WTC11 (cell line): ENCODE data around the gene MYLK4. TPM values are rescaled to one million over a fixed set of nuclear protein-coding genes. Genes with fewer than 3 reads are reported as not detected.
A peak's percentile ranks its signal among the peaks of the same experiment; 100 is the strongest.

Experiments used
- ATAC-seq: fragments of 200-7000 bp; cut with Tn5 transposase; 2 replicates; pipeline ENCODE4 v1.10.0; 2021; ENCODE audit warnings: mild to moderate bottlenecking, moderate library complexity
- CTCF ChIA-PET: fragments of 300-600 bp; sonication (Branson Sonifier 250); formaldehyde crosslinking; loops from one replicate; lab custom pipeline; 2021; ENCODE audit warnings: antibody characterized with exemption; lab: Charles Lee
- POLR2A ChIA-PET: fragments of 350-600 bp; sonication (Branson Sonifier 250); formaldehyde crosslinking; loops from one replicate; lab custom pipeline; 2021; ENCODE audit warnings: antibody characterized with exemption; lab: Charles Lee
- DNase-seq: peaks from one replicate; pipeline ENCODE4 v3.0.0; 2021; ENCODE audit warnings: low spot score
- H3K27ac Mint-ChIP-seq: 2 replicates; pipeline ENCODE4 v1.8.0; 2021; ENCODE audit warnings: mixed read lengths
- H3K27me3 Mint-ChIP-seq: 2 replicates; pipeline ENCODE4 v1.8.0; 2021; ENCODE audit warnings: low read depth, mild to moderate bottlenecking, moderate library complexity, mixed read lengths
- H3K36me3 Mint-ChIP-seq: 2 replicates; pipeline ENCODE4 v1.8.0; 2021; ENCODE audit warnings: mixed read lengths
- H3K4me1 Mint-ChIP-seq: 2 replicates; pipeline ENCODE4 v1.8.0; 2022; ENCODE audit warnings: mixed read lengths
- H3K4me3 Mint-ChIP-seq: 2 replicates; pipeline ENCODE4 v1.8.0; 2021; ENCODE audit warnings: mild to moderate bottlenecking, moderate library complexity, mixed read lengths
- H3K9me3 Mint-ChIP-seq: 2 replicates; pipeline ENCODE4 v1.8.0; 2021; ENCODE audit warnings: mixed read lengths
- CREM ChIP-seq: sonication (generic); formaldehyde crosslinking; IDR thresholded peaks from 2 replicates; pipeline ENCODE4 v1.8.1; 2022; ENCODE audit warnings: mild to moderate bottlenecking, missing genetic modification reagents, moderate library complexity
- ELF4 ChIP-seq: sonication (generic); formaldehyde crosslinking; IDR thresholded peaks from 2 replicates; pipeline ENCODE4 v1.8.1; 2022; ENCODE audit warnings: low read depth, mild to moderate bottlenecking, moderate library complexity, missing genetic modification reagents
- ETV6 ChIP-seq: sonication (generic); formaldehyde crosslinking; IDR thresholded peaks from 2 replicates; pipeline ENCODE4 v1.8.1; 2022; ENCODE audit warnings: mild to moderate bottlenecking, missing genetic modification reagents
- GRHL2 ChIP-seq: fragments of 250-450 bp; sonication (Bioruptor Pico); IDR thresholded peaks from 2 replicates; pipeline ENCODE4 v1.8.0; 2022; ENCODE audit warnings: mild to moderate bottlenecking, moderate library complexity; ENCODE audit not compliant: insufficient replicate concordance, severe bottlenecking
- HMGA2 ChIP-seq: fragments of 250-450 bp; sonication (Bioruptor Pico); IDR thresholded peaks from 2 replicates; pipeline ENCODE4 v1.4.0; 2021; ENCODE audit warnings: mild to moderate bottlenecking, moderate library complexity
- KAT7 ChIP-seq: sonication (generic); formaldehyde crosslinking; IDR thresholded peaks from 2 replicates; pipeline ENCODE4 v1.8.1; 2023; ENCODE audit warnings: missing genetic modification reagents, mild to moderate bottlenecking, borderline replicate concordance
- NR3C1 ChIP-seq: sonication (generic); formaldehyde crosslinking; conservative IDR thresholded peaks from 2 replicates; pipeline ENCODE4 v1.8.1; 2023; ENCODE audit warnings: low read depth, mild to moderate bottlenecking, missing genetic modification reagents
- OVOL2 ChIP-seq: fragments of 250-450 bp; sonication (Bioruptor Pico); IDR thresholded peaks from 2 replicates; pipeline ENCODE4 v1.9.0; 2021; ENCODE audit warnings: mild to moderate bottlenecking, borderline replicate concordance
- SMAD4 ChIP-seq: sonication (generic); formaldehyde crosslinking; IDR thresholded peaks from 2 replicates; pipeline ENCODE4 v1.8.0; 2022; ENCODE audit warnings: mild to moderate bottlenecking, missing genetic modification reagents
- ZNF121 ChIP-seq: sonication (generic); formaldehyde crosslinking; IDR thresholded peaks from 2 replicates; pipeline ENCODE4 v1.8.0; 2023; ENCODE audit warnings: missing genetic modification reagents
- ZNF416 ChIP-seq: fragments of 250-450 bp; sonication (Bioruptor Pico); IDR thresholded peaks from 2 replicates; pipeline ENCODE4 v1.9.0; 2021; ENCODE audit warnings: mild to moderate bottlenecking, inconsistent platforms
- total RNA-seq: library from RNA; stranded (reverse); gene quantifications from 3 replicates; pipeline ENCODE4 v1.2.3, GENCODE V29; 2021
- TF ChIP-seq, protein P1 (sequence below): sonication (generic); formaldehyde crosslinking; IDR thresholded peaks from 2 replicates; pipeline ENCODE4 v1.8.1; 2022; ENCODE audit warnings: low read depth, missing genetic modification reagents, borderline replicate concordance
- TF ChIP-seq, protein P2 (sequence below): sonication (generic); formaldehyde crosslinking; IDR thresholded peaks from 2 replicates; pipeline ENCODE4 v1.8.1; 2023; ENCODE audit warnings: mild to moderate bottlenecking, missing genetic modification reagents, borderline replicate concordance
- TF ChIP-seq, protein P3 (sequence below): sonication (generic); formaldehyde crosslinking; IDR thresholded peaks from 2 replicates; pipeline ENCODE4 v1.8.0; 2022; ENCODE audit warnings: mild to moderate bottlenecking, missing genetic modification reagents
- TF ChIP-seq, protein P4 (sequence below): sonication (generic); formaldehyde crosslinking; IDR thresholded peaks from 2 replicates; pipeline ENCODE4 v1.8.0; 2023; ENCODE audit warnings: missing genetic modification reagents
- TF ChIP-seq, protein P5 (sequence below): fragments of 250-450 bp; sonication (Bioruptor Pico); IDR thresholded peaks from 2 replicates; pipeline ENCODE4 v2.1.2; 2022; ENCODE audit warnings: mild to moderate bottlenecking, moderate library complexity
- TF ChIP-seq, protein P6 (sequence below): sonication (generic); formaldehyde crosslinking; IDR thresholded peaks from 2 replicates; pipeline ENCODE4 v1.8.0; 2022; ENCODE audit warnings: mild to moderate bottlenecking, missing genetic modification reagents

MYLK4 gene
- total RNA-seq, 1 experiment from 2014 or later, result 0.13 TPM

GRCh38 chr6:2729921-2730320 lies 20.8 kb downstream of the MYLK4 start (continued):
- no peak for TF ChIP-seq ELF4
- no peak for TF ChIP-seq CREM (CRISPR knock-in tag)

GRCh38 chr6:2725999-2726567 lies 24.6 kb downstream of the MYLK4 start:
- no peak for DNase-seq
- H3K9me3 Mint-ChIP-seq, result peaks cover 14% of the 10 kb centered on the region
- peaks cover 2% of the 10 kb centered on the region; the same call in 1 of the 2 replicates for H3K27me3 Mint-ChIP-seq
- CTCF ChIA-PET, result interaction anchor here (1.4 to 2.8 kb wide), 3 partner anchors 12 to 226 kb away, joined by 3 to 17 read pairs (median 7); partner anchors contain the start of gene MYLK4
- no peak overlapping the region for H3K27ac Mint-ChIP-seq
- TF ChIP-seq ETV6 (CRISPR knock-in tag) (no peak), NR3C1 (CRISPR knock-in tag) (no peak), ZNF416 (CRISPR knock-in tag) (no peak), HMGA2 (CRISPR knock-in tag) (no peak), GRHL2 (CRISPR knock-in tag) (no peak), ZNF121 (CRISPR knock-in tag) (no peak), OVOL2 (CRISPR knock-in tag) (no peak)
- TF ChIP-seq, protein P1, sequence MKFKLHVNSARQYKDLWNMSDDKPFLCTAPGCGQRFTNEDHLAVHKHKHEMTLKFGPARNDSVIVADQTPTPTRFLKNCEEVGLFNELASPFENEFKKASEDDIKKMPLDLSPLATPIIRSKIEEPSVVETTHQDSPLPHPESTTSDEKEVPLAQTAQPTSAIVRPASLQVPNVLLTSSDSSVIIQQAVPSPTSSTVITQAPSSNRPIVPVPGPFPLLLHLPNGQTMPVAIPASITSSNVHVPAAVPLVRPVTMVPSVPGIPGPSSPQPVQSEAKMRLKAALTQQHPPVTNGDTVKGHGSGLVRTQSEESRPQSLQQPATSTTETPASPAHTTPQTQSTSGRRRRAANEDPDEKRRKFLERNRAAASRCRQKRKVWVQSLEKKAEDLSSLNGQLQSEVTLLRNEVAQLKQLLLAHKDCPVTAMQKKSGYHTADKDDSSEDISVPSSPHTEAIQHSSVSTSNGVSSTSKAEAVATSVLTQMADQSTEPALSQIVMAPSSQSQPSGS (CRISPR knock-in tag), result no peak
- TF ChIP-seq, protein P2, sequence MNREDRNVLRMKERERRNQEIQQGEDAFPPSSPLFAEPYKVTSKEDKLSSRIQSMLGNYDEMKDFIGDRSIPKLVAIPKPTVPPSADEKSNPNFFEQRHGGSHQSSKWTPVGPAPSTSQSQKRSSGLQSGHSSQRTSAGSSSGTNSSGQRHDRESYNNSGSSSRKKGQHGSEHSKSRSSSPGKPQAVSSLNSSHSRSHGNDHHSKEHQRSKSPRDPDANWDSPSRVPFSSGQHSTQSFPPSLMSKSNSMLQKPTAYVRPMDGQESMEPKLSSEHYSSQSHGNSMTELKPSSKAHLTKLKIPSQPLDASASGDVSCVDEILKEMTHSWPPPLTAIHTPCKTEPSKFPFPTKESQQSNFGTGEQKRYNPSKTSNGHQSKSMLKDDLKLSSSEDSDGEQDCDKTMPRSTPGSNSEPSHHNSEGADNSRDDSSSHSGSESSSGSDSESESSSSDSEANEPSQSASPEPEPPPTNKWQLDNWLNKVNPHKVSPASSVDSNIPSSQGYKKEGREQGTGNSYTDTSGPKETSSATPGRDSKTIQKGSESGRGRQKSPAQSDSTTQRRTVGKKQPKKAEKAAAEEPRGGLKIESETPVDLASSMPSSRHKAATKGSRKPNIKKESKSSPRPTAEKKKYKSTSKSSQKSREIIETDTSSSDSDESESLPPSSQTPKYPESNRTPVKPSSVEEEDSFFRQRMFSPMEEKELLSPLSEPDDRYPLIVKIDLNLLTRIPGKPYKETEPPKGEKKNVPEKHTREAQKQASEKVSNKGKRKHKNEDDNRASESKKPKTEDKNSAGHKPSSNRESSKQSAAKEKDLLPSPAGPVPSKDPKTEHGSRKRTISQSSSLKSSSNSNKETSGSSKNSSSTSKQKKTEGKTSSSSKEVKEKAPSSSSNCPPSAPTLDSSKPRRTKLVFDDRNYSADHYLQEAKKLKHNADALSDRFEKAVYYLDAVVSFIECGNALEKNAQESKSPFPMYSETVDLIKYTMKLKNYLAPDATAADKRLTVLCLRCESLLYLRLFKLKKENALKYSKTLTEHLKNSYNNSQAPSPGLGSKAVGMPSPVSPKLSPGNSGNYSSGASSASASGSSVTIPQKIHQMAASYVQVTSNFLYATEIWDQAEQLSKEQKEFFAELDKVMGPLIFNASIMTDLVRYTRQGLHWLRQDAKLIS (CRISPR knock-in tag), result no peak
- TF ChIP-seq, protein P3, sequence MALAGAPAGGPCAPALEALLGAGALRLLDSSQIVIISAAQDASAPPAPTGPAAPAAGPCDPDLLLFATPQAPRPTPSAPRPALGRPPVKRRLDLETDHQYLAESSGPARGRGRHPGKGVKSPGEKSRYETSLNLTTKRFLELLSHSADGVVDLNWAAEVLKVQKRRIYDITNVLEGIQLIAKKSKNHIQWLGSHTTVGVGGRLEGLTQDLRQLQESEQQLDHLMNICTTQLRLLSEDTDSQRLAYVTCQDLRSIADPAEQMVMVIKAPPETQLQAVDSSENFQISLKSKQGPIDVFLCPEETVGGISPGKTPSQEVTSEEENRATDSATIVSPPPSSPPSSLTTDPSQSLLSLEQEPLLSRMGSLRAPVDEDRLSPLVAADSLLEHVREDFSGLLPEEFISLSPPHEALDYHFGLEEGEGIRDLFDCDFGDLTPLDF (CRISPR knock-in tag), result no peak
- TF ChIP-seq, all 79 proteins: peak for 0
- peaks cover 8% of the 10 kb centered on the region for H3K36me3 Mint-ChIP-seq
- POLR2A ChIA-PET, result no interaction called here
- peak; percentile 41; the same call in 1 of the 2 replicates for ATAC-seq
- H3K4me1 Mint-ChIP-seq, result peaks cover 29% of the 10 kb centered on the region
- no peak overlapping the region for H3K4me3 Mint-ChIP-seq

DNA sequence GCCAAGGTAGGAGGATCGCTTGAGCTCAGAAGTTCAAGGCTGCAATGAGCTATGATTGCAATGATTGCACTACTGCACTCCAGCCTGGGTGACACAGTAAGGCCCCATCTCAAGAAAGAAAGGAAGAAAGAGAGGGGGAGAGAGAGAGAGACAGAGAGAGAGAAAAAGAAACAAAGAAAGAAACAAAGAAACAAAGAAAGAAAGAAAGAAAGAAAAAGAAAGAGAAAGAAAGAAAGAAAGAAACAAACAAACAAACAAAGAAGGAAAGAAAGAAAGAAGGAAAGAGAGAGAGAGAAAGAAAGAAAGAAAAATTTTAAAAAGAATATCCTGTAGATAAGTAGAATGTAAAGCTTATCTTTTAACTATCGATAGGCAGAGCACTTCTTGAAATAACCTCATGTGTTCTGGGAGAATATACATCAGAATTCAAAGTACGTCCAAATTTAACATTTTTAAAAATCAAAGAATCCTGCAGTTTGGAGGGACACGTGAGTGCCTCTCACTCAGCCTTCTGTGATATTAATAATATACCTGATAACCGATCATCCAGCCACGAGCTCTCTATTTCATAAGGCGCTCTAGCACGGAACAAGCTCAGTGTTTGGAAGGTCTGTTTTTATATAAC lies 25.2 kb downstream of the MYLK4 start:
- H3K36me3 Mint-ChIP-seq, result peaks cover 8% of the 10 kb centered on the region
- TF ChIP-seq, protein P4, sequence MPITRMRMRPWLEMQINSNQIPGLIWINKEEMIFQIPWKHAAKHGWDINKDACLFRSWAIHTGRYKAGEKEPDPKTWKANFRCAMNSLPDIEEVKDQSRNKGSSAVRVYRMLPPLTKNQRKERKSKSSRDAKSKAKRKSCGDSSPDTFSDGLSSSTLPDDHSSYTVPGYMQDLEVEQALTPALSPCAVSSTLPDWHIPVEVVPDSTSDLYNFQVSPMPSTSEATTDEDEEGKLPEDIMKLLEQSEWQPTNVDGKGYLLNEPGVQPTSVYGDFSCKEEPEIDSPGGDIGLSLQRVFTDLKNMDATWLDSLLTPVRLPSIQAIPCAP, result no peak
- TF ChIP-seq, protein P2 (CRISPR knock-in tag), result no peak
- TF ChIP-seq, protein P5, sequence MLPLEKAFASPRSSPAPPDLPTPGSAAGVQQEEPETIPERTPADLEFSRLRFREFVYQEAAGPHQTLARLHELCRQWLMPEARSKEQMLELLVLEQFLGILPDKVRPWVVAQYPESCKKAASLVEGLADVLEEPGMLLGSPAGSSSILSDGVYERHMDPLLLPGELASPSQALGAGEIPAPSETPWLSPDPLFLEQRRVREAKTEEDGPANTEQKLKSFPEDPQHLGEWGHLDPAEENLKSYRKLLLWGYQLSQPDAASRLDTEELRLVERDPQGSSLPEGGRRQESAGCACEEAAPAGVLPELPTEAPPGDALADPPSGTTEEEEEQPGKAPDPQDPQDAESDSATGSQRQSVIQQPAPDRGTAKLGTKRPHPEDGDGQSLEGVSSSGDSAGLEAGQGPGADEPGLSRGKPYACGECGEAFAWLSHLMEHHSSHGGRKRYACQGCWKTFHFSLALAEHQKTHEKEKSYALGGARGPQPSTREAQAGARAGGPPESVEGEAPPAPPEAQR (CRISPR knock-in tag), result no peak
- TF ChIP-seq, protein P6, sequence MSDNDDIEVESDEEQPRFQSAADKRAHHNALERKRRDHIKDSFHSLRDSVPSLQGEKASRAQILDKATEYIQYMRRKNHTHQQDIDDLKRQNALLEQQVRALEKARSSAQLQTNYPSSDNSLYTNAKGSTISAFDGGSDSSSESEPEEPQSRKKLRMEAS (CRISPR knock-in tag), result no peak
- TF ChIP-seq SMAD4 (no peak), GRHL2 (CRISPR knock-in tag) (no peak), ZNF121 (CRISPR knock-in tag) (no peak), KAT7 (CRISPR knock-in tag) (no peak)

More for the DNA sequence above, 25.2 kb downstream of the MYLK4 start:
- no peak overlapping the region for H3K4me3 Mint-ChIP-seq
- ATAC-seq (no peak), DNase-seq (no peak)
- H3K9me3 Mint-ChIP-seq, result peaks cover 14% of the 10 kb centered on the region
- ChIA-PET CTCF (interaction anchor here (1.4 to 2.8 kb wide), 3 partner anchors 13 to 227 kb away, joined by 3 to 17 read pairs (median 7); partner anchors contain the start of gene MYLK4), POLR2A (no interaction called here)
- no peak overlapping the region for H3K27ac Mint-ChIP-seq
- H3K4me1 Mint-ChIP-seq, result peaks cover 24% of the 10 kb centered on the region
- H3K27me3 Mint-ChIP-seq, result peaks cover 2% of the 10 kb centered on the region; the same call in 1 of the 2 replicates
